HG02884 (cell line): Measurements from ENCODE around the gene ADIG.

Source experiments
- ATAC-seq: cut with Tn5 transposase; IDR thresholded peaks from one replicate; pipeline ENCODE4 v1.9.1; 2021; ENCODE audit warnings: mild to moderate bottlenecking, moderate library complexity; ENCODE audit not compliant: unreplicated experiment

ADIG gene

GRCh38 chr20:38581013-38581412 is at the start of gene ADIG:
Gene ADIG (plus strand): TSS chr20:38581197. CDS start chr20:38581251, 54 bp downstream.
- ATAC-seq: no peak

GRCh38 chr20:38534756-38535155 is 46.2 kb upstream of the ADIG start:
- no peak for ATAC-seq

DNA sequence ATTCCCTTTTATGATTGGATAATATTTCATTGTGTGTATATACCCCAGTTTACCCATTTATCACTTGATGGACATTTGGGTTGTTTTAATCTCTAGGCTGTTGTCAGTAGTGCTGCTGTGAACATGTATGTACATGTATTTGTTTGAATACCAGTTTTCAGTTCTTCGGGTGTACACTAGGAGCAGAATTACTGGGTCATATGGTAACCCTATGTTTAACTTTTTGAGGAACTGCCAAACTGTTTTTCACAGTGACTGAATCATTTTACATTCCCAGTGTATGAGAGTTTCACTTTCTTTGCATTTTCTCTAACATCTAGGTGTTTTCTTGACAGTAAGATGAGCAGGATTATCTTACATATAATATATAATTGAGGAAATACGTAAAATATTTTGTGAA is 44.7 kb upstream of the ADIG start:
- no peak for ATAC-seq

GRCh38 chr20:38537176-38537575 is 43.8 kb upstream of the ADIG start:
- no peak for ATAC-seq

GRCh38 chr20:38538789-38539188 is 42.2 kb upstream of the ADIG start:
- ATAC-seq: no peak

GRCh38 chr20:38543014-38543906 is 37.7 kb upstream of the ADIG start:
- no peak for ATAC-seq

- ATAC-seq: no peak
Observed at GRCh38 chr20:38545771-38546170, 35.2 kb upstream of the ADIG start.

- no peak for ATAC-seq
Observed at GRCh38 chr20:38547288-38548085, 33.5 kb upstream of the ADIG start.

GRCh38 chr20:38548356-38549083 is 32.5 kb upstream of the ADIG start:
- ATAC-seq: no peak

DNA sequence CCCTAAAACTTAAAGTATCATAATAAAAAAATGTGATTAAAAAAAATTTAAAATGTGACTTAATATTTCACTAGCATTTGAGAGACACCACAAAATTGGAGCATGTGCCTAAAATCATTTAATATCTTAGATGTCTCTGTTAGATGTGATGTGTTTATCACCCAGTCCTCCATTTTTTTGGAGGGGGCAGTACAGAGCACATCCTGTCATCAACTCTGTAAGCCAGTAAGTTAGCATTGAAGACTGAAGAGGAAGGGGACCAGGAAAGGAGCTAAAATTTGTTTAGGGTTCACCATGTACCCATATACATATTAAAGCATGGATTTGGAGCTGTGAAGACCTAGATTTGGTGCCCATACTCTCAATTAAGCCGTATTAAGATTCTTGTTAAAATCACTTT is 30.7 kb upstream of the ADIG start:
- ATAC-seq: no peak

DNA sequence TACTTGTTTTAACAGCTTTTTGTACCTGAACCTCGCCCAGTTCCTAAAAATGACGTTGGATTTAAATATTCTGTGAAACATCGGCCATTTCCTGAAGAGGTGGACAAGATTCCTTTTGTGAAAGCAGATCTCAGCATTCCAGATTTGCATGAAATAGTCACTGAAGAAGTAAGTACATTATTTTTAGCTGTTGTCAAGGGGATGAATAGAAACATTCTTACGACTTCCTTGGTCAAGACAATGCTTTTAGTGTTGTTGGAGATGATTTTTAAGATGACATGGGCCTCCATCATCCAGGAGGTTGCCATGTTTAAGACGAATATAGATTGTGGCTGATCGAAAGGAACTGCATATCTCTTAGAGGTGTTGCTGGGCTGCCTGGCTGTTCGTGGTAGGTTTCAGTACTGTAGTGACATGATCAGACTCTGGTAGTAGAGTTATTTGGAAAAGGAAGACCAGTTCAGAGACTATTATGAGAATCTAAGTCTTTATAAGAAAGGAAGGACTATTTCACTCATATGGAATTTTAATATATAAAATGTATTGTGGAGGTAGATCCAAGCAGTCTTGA is 29.9 kb upstream of the ADIG start:
- ATAC-seq: no peak

- ATAC-seq: no peak
Observed at GRCh38 chr20:38554986-38555385, 26.0 kb upstream of the ADIG start.

GRCh38 chr20:38555395-38555794 is 25.6 kb upstream of the ADIG start:
- ATAC-seq: no peak

DNA sequence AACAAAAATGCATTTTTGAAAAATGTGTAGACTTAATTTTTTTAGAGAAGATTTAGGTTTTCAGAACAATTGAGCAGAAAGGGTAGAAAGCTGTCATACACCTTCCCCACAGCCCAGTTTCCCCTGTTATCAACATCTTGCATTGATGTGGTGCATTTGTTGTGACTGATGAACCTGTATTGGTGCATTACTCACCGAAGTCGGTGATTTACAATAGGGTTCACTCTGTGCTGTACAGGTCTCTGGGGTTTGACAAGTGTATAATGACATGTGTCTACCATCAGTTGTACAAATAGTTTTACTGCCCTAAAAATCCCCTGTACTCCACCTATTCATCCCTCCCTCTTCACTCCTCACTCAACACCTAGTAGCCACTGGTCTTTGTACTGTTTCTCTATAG is 23.8 kb upstream of the ADIG start:
- no peak for ATAC-seq

DNA sequence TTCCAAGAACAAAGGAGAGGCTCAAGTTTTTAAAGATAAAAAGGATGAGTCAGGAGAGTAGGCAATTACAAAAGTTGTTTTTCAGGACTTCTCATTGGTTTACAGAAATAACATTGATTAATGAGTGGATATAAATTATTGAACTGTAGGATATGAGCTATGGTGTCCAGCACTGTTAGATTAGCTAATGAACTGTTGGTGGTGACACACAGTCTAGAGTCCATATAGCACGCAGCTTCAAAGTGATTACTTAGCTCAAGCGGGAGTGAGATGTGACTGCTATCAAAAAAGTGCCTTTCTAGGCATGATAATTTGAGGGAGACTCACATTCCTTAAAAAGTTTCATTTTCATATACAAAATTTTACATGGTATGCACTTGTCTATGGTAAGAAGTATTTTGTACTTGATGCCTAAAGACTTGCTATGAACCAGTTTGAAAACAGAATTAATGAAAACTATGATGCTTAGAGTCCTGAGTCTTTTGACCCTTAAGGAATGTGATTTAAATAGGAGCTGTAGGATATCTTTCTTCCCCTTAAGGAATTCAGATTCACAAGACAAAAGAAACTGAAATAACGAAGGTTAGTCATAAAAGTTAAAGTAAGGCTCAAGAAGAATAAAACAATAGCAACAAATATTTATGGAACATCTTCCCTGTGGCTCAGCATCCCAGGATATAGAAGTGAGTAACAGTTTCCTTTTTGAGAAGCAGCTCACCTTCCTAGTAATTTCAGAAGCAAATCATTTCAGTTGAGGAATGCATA is 22.2 kb upstream of the ADIG start:
- ATAC-seq: no peak

DNA sequence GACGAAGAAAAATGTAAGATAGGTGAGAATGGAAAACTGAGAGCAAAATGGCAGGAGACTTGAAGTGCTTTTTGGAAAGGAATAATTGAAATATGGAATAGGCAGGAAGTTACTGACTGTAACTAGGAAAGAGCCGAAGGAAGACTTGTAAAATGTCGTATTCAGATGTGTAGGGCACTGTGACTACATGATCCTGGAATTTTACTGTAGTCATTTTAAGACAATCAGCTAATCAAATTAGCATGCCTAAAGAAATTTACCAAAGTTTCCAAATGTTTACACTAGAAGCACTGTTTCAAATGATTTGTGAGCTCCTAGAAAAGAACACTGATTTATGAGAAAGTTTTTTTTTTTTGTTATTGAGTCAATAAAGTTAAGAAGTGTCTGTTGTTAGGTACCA is 21.2 kb upstream of the ADIG start:
- ATAC-seq: no peak

GRCh38 chr20:38563802-38564431 is 17.1 kb upstream of the ADIG start:
- ATAC-seq: no peak

- no peak for ATAC-seq
Observed at GRCh38 chr20:38564680-38565079, 16.3 kb upstream of the ADIG start.

- no peak for ATAC-seq
Observed at GRCh38 chr20:38566036-38566598, 14.9 kb upstream of the ADIG start.
